NCI-H1417 treated with DMSO at 0.1 percent for 48 hours (cell line): ENCODE results near the gene PGM1.
"Not testable (repeated sequence)": the region's sequence is repeated elsewhere in the genome, so short reads cannot be mapped to it uniquely, and the experiment has no call there.

Source experiments
- DNase-seq: peaks from one replicate; lab custom pipeline; 2025; lab: John Stamatoyannopoulos, UW

Gene PGM1

GRCh38 chr1:63593303-63593885 is at the start of gene PGM1:
Gene PGM1 (plus strand): TSS chr1:63593411. CDS start chr1:63593489, 78 bp downstream.
- DNase-seq, result peak; percentile 27

- no peak for DNase-seq
These were observed 47.4 kb upstream of the PGM1 start for GRCh38 chr1:63545780-63546179.

GRCh38 chr1:63547621-63548294 is 45.5 kb upstream of the PGM1 start:
- no peak for DNase-seq

GRCh38 chr1:63548303-63548702 is 44.9 kb upstream of the PGM1 start:
- DNase-seq, result no peak

- no peak for DNase-seq
These were observed 44.3 kb upstream of the PGM1 start for GRCh38 chr1:63548877-63549276.

- DNase-seq, result no peak
These were observed 37.7 kb upstream of the PGM1 start for GRCh38 chr1:63555480-63555879.

- DNase-seq, result no peak
These were observed 35.7 kb upstream of the PGM1 start for GRCh38 chr1:63557365-63557987.

GRCh38 chr1:63559357-63559756 is 33.9 kb upstream of the PGM1 start:
- DNase-seq, result no peak

GRCh38 chr1:63563745-63564144 is 29.5 kb upstream of the PGM1 start:
- no peak for DNase-seq

- no peak for DNase-seq
These were observed 24.1 kb upstream of the PGM1 start for GRCh38 chr1:63569068-63569467.

GRCh38 chr1:63569640-63570316 is 23.4 kb upstream of the PGM1 start:
- no peak for DNase-seq

GRCh38 chr1:63572686-63573085 is 20.5 kb upstream of the PGM1 start:
- DNase-seq, result not testable (repeated sequence)

GRCh38 chr1:63574203-63574796 is 18.9 kb upstream of the PGM1 start:
- DNase-seq, result not testable (repeated sequence)

GRCh38 chr1:63575340-63575826 is 17.8 kb upstream of the PGM1 start:
- DNase-seq, result no peak

- not testable (repeated sequence) for DNase-seq
These were observed 6.9 kb upstream of the PGM1 start for GRCh38 chr1:63586326-63586725.

GRCh38 chr1:63590166-63590560 is 3.0 kb upstream of the PGM1 start:
- no peak for DNase-seq

GRCh38 chr1:63592536-63593302 is 492 bp upstream of the PGM1 start:
- no peak for DNase-seq

- DNase-seq, result no peak
These were observed 835 bp downstream of the PGM1 start for GRCh38 chr1:63593886-63594605.

GRCh38 chr1:63595435-63595834 is 2.2 kb downstream of the PGM1 start:
- no peak for DNase-seq

GRCh38 chr1:63599799-63600198 is 6.6 kb downstream of the PGM1 start:
- no peak for DNase-seq

GRCh38 chr1:63600248-63600647 is 7.0 kb downstream of the PGM1 start:
- no peak for DNase-seq
